Stimulated activated CD8-positive, alpha-beta memory T cell treated with anti-CD3 and anti-CD28 coated beads, Interleukin-12 subunit alpha, Interleukin-12 subunit beta, amount 100 ng/mL, for 24 hours (primary cell): Measurements from ENCODE around the gene OSBPL6.

ENCODE experiments used
- DNase-seq: peaks from one replicate; pipeline ENCODE4 v3.0.0-alpha.2; 2020; ENCODE audit errors: extremely low read depth

Gene OSBPL6

GRCh38 chr2:178238750-178239149 is 44.4 kb downstream of the OSBPL6 start:
- DNase-seq: no peak

DNA sequence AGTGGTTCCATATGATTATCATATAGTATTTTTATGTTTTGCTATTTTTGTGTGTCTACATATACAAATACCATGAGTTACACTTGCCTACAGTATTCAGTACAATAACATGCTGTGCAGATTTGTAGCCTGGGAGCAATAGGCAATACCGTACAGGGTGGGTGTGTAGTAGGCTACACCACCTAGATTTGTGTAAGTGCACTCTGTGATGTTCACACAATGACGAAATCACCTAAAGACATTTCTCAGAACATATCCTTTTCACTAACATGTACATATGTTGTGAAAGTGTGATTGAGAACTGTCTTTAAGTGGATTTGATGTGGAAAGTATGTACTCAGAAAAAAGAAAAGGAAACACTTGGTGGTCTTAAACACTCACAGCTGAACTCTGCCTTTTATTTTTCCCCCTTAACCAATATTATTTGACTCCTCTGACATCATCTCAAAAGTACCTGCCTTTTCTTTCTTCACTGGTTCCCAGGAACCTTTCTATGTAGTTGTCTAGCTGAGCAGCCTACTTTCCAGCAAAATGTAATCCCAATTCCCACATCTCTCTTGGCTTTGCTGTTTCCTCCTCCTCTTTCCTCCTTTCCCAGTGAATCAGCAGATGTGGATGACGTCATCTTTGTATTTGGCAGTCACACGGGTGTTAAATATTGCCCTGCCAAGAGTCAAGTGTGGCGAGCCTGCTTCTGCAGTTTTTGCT is 47.7 kb downstream of the OSBPL6 start:
- no peak for DNase-seq

DNA sequence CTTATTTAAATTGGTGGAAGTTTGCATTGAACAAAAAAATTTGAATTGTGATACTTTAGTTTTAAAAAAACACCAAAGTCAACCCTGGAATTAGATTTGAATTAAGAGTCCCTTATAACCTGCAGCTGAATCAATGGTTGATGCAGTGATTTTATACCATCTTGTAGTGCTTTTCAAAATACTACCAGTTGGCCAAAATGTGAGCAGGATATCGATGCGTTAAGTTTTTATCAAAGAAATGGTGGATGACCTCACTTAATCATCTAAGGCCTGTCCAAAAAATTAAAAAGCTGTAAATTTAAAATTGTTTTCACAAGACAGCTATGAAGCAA is 48.2 kb downstream of the OSBPL6 start:
- DNase-seq: no peak

- no peak for DNase-seq
Observed at GRCh38 chr2:178243961-178244360, 49.6 kb downstream of the OSBPL6 start.

DNA sequence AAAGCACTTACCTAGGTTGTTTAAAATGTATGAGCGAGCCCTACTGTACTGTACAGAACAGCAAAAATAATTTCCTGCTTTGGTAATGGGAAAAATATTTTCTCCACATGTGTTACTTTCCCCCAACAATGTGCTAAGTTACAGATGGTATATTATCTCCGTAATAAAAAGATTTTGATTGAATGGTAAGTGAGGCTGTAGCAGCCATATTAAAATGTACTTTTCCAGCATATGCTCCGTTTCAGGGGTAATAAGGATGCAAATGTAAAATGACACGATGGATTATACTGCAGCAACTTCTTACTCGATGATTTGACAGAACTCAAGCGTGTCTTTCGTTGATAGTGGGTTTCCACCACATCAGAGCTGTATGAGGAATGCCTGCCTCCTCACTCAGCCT is 50.5 kb downstream of the OSBPL6 start:
- DNase-seq: no peak

DNA sequence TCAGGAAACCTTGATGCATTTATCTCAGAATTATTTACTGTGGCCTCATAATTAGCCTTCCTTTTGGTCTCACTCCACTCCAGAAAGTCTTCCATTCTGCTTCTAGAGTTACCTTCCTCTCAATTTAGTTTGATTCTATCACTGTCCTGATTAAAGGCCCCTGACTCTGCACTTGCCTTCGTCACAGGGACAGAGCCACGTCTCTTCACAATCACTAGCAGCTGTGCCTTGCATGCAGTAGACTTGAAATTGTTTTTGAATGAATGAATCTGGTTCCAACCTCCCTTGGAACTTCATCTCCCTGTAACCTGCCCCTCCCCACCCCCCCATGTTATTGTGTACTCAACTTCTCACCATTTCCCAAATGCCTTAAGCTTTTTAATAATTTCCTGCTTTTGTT is 52.4 kb downstream of the OSBPL6 start:
- no peak for DNase-seq

DNA sequence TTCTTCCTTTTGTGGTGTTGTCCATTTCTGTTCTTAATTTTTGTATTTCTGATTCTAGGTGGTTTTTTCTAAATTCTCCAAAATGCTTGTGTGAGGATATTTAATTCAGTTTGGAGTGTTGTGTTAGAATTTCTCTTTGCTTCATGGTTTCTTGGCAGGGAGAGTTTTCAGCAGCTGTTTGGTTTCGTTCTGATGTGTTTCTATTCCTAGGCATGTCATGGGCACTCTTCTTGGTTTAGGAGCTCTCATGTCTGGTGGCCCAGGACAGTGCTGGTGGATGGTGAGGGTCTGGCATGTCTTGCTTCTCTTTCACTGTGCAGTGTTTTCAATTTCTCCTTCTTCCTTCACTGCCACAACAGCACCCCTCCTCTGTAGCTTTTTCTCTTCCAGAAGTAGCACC is 52.9 kb downstream of the OSBPL6 start:
- no peak for DNase-seq

- DNase-seq: no peak
Observed at GRCh38 chr2:178250429-178250828, 56.1 kb downstream of the OSBPL6 start.

GRCh38 chr2:178251151-178251955 is 57.0 kb downstream of the OSBPL6 start:
- no peak for DNase-seq

- DNase-seq: no peak
Observed at GRCh38 chr2:178256382-178257042, 62.2 kb downstream of the OSBPL6 start.

DNA sequence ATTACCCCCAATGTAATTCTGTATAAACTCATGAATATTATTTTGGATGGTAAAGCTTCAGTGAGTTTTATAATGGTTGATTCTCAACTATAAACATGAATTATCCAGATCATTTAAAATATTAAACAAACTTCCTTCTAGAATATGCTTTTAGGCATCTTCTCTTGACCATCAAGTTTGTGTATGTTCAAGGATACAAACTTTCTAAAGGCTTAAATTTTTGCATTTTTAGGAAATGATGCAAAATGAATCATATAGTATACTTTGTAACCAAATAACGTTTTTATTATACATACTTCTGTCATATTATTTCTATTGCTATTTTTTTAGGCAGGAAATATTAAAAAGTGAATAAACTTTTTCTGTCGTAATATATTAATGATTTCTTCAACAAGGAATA is 62.8 kb downstream of the OSBPL6 start:
- no peak for DNase-seq

DNA sequence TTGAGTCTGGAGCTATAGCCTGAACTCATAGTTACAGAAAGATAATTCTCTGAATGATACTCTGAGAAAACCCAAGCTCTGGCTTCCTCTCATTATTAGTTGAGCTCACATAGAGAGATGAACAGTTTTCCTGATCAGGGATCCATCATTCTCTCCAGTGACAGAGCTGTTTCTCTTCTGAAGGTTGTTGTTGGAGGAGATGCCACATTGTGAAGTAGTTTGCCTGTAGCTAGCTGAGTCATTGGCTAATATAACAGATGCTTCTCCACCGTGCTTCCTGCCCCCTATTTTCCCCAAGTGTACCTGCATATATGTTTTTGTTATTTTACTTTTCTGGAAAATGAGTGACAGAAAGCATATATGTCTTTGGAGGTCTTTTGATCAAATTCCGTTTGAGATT is 64.6 kb downstream of the OSBPL6 start:
- DNase-seq: no peak

DNA sequence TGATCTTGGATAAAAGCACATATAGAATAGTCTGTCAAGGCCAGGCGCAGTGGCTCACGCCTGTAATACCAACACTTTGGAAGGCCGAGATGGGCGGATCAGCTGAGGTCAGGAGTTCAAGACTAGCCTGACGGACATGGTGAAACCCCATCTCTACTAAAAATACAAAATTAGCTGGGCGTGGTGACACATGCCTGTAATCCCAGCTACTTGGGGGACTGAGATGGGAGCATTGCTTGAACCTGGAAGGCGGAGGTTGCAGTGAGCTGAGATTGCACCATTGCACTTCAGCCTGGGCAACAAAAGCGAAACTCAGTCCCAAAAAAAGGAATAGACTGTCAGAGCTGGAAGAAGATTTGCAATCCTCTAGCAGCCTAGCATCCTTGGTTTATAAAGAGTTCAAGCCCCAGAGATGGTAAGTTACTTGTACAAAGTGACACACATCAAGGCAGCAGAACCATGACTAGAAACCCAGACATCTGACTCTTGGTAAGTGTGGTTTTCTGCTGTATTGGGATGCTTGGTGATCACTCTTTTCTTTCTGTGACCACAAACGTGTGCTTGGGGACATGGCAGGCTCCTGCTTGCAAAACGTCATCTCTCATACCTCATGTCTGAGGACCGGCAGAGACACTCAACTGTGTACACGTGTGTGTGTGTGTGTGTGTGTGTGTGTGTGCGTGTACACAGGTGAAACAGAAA is 69.0 kb downstream of the OSBPL6 start:
- DNase-seq: no peak

DNA sequence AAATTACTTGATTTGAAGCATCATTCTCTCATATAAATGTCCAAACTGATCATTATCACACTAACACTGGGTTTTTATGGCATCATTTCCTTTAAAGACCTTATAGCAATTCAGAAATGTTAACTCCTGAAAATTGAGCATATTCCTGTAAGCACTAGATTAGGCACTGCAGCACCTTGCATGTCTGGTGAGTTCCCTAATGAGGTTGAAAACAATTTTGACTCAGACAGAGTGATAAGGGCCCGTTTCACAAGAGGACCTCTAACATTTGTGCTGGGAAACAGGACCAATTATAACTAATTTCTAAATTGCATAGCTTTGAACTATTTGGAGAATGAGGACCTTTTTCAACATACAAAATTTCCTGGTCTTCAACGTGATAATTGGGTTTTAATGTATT is 69.9 kb downstream of the OSBPL6 start:
- DNase-seq: no peak

GRCh38 chr2:178265851-178266250 is 71.5 kb downstream of the OSBPL6 start:
- DNase-seq: no peak

GRCh38 chr2:178266445-178266844 is 72.1 kb downstream of the OSBPL6 start:
- DNase-seq: no peak

DNA sequence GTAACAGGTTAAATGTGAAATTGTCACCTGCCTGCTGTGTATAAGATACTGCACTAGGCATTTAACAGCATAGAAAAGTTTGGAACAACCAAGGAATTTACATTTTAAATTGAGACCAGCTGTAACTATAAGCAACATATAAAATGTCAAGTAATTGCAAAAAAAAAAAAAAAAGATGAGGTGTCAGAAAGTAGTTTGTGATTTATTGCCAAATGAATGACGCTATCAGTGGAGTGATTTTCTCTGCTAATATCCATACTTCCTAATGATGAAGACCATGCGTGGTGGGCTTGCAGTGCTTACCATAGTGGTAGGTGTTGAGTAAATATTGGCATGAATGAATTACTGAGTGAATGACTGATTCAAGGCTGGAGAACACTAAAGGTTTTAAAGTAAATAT is 73.3 kb downstream of the OSBPL6 start:
- no peak for DNase-seq

DNA sequence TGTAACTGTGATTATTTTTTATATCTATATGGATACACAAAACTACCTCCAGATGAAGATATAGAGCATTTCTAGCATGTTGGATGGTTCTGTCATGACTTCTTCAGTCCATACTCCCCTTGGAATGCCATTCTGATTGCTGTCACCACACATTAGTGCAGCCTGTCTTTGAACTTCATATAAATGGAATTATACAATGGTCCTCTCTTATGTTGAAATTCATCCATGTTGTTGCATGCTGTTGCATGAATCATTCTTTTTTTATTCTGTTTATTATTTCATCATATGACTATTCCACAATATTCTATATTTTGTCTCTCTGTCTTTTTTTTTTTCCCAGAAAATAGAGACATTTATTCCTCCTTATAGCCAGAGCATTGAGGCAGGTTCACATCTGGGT is 74.1 kb downstream of the OSBPL6 start:
- no peak for DNase-seq

DNA sequence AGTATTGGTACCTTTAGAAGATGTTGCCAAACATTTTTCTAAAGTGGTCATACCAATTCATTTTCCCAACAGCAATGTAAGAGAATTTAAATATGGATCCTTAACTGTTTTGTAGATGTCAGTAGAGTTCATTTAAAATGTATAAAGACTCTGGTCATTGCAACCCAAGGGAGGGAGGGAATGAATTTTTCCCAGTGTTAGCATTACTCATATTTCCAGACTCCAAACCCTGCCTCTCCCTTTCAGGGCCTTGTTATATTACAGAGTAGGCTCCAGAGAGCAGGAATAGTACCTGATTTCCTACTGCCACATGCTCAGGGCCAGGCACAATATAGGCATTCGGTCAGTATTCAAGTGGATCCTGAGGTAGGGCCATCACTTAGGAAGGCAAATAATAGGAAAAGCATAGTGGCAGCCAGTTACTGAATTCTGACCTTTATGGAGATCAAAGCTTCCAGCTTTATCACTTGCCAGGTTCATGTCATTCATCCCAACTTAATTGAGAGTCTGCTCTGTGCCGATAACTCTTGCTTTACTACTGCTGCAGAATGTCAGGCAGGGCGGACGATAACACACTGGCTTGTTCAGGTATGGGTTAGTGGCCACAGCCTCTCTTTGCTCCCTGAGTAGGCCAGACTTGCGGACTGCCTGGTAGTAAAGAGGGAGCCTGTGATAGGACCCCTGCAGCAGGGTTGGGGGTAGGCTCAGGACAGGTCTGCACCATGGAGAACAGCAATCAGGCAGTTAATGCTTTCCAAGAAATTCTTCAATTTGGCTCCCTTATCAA is 75.3 kb downstream of the OSBPL6 start:
- DNase-seq: no peak

DNA sequence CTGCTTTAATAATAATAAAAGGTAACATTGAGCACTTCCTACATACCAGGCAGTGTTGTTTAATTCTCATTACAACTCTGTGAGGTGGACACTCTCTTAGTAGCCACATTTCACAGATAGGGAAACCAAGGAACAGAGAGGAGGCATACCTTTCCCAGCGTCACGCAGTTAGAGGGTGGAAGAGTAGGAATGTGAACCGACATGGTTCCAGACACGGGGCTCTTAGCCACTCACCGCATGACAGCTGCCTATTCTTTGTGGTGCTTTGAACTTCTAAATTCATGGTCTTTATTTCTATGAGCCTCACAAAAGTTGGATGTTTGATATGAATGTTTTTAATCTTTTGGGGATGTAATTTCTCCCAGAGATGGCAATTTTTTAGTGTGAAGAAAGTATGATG is 76.0 kb downstream of the OSBPL6 start:
- no peak for DNase-seq

- no peak for DNase-seq
Observed at GRCh38 chr2:178271094-178271493, 76.8 kb downstream of the OSBPL6 start.
